Subcutaneous abdominal adipose tissue (tissue), 5 donors: ENCODE measurements around the gene PEF1.

ENCODE experiments used
- H3K27ac ChIP-seq: one replicate; pipeline ENCODE4 v1.7.0; 2013; ENCODE audit warnings: low read depth, mild to moderate bottlenecking, inconsistent platforms, low read length, moderate library complexity
- H3K27me3 ChIP-seq, 5 donors: one replicate each; pipeline ENCODE4 v1.7.0; 2013; ENCODE audit warnings: low read length in 5 of 5, inconsistent platforms in 1 of 5; ENCODE audit not compliant: control insufficient read depth in 5 of 5, insufficient read depth in 4 of 5
- H3K36me3 ChIP-seq, 5 donors: one replicate each; pipeline ENCODE4 v1.7.0; 2013; ENCODE audit warnings: low read length in 5 of 5; ENCODE audit not compliant: control insufficient read depth in 5 of 5, insufficient read depth in 5 of 5
- H3K4me1 ChIP-seq, 5 donors: one replicate each; pipeline ENCODE4 v1.7.0; 2013; ENCODE audit warnings: low read length in 5 of 5, mild to moderate bottlenecking in 3 of 5, moderate library complexity in 1 of 5; ENCODE audit not compliant: control insufficient read depth in 5 of 5, insufficient read depth in 5 of 5
- H3K4me3 ChIP-seq, 5 donors: one replicate each; pipeline ENCODE4 v1.7.0; 2013; ENCODE audit warnings: low read length in 5 of 5, low read depth in 1 of 5
- H3K9ac ChIP-seq, 5 donors: one replicate each; pipeline ENCODE4 v1.7.0; 2013; ENCODE audit warnings: low read length in 5 of 5, mild to moderate bottlenecking in 4 of 5, moderate library complexity in 3 of 5
- H3K9me3 ChIP-seq, 5 donors: one replicate each; pipeline ENCODE4 v1.7.0; 2013; ENCODE audit warnings: low read length in 5 of 5; ENCODE audit not compliant: control insufficient read depth in 5 of 5
- donor health status: healthy.
- donor health status: healthy.
- donor health status: healthy.
- donor health status: healthy.
- donor health status: healthy.

PEF1 gene

DNA sequence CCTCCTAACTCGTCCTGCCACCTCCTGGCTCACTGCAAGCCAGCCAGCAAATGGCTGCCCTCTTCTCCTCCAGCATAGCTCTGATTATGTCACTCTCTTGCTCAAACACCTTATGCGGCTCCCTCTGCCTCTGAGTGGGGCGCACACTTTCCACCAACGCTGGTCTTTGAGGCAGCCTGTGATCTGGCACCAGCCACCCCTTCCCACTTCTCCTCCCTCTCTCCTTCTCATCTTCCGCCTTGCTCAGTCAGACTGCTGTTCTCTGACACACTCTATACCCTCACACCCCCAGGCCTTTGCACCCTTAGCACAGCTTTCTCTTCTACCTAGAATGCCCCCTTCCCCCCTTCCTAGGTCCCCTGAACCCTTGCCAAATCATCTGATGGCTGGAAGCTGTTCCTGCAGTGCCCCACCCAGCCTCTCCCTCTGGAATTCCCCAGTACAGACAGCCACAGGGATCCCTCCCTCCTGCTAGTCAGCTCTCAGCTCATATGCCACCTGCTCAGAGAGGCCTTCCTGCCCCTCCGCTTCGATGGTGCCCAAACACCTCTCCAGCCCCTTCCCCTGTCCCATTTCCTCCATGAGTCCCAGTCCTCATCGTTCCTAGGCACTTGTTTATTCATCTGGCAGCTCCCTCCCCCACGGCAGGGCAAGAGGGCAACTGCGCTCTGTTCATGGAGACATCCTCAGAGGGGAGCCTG, 21.7 kb upstream of the PEF1 start:
- no peaks in the 10 kb centered on the region for H3K9me3 ChIP-seq
- peaks cover 5 to 35% (median 28%) of the 10 kb centered on the region in 5 donors for H3K4me1 ChIP-seq
- H3K27me3 ChIP-seq, result peaks cover 0 to 2% (median 0%) of the 10 kb centered on the region in 5 donors
- no peak overlapping the region for H3K4me3 ChIP-seq
- no peak overlapping the region for H3K27ac ChIP-seq
- H3K9ac ChIP-seq, result no peak overlapping the region
- H3K36me3 ChIP-seq, result peaks cover 0 to 8% (median 2%) of the 10 kb centered on the region in 5 donors

DNA sequence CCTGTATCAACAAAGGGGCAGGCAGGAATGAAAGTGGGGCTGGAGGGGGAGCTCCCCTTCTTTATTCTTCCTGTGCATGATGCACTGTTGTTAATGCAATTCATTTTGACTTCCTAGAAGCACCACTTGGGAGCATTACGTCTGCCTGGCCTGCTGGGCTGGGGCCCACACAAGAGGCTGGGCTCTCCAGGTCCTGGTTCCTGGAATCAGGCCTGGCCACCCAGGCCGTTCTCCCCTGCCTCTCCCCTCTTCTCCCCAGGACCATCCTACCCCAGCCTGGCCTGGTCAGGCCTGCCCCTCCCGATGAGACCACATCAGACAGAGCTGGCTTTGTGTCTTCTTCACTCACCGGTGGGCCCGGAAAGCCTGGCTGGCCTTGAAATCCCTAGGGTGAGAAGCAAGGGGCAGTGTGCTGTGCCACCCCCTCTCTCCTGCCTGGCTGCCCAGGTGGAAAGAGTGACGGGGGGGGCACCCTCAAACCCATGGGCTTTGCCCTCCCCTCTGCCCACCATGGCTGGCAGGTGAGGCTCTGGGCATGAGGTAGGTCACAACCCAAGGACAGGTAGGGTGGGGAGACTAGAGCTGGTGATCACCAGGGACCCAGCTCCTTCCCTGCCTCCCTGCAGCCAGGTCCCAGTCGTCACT, 20.7 kb upstream of the PEF1 start:
- peaks cover 5 to 30% (median 19%) of the 10 kb centered on the region in 5 donors for H3K4me1 ChIP-seq
- H3K9ac ChIP-seq, result no peak overlapping the region
- H3K36me3 ChIP-seq, result peaks cover 0 to 8% (median 5%) of the 10 kb centered on the region in 5 donors
- no peak overlapping the region for H3K4me3 ChIP-seq
- no peaks in the 10 kb centered on the region for H3K9me3 ChIP-seq
- H3K27me3 ChIP-seq, result peaks cover 0 to 2% (median 0%) of the 10 kb centered on the region in 5 donors
- H3K27ac ChIP-seq, result no peak overlapping the region

DNA sequence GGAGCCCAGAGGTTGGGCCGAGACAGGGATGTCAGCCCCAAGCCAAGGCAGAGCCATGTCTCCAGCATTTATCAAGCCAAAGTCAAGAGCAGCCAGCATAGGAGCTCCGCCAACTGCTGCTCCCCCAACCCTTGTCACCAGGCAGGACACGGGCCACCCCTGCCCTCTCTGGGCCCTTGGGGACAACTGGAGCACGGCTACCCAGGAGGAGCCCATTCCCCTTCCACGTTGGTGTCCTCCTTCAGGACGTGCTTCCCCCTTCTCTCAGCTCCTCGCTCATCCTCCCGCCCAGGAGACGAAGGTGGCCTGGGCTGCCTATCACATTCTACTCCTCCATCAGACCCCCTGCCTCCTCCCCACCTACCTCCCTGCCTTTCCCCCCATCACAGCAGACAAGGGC, 19.9 kb upstream of the PEF1 start:
- H3K9me3 ChIP-seq, result no peaks in the 10 kb centered on the region
- no peak overlapping the region for H3K4me3 ChIP-seq
- peaks cover 0 to 2% (median 0%) of the 10 kb centered on the region in 5 donors for H3K27me3 ChIP-seq
- peaks cover under 1 to 21% (median 10%) of the 10 kb centered on the region in 5 donors for H3K4me1 ChIP-seq
- no peak overlapping the region for H3K27ac ChIP-seq
- H3K9ac ChIP-seq, result no peak overlapping the region
- H3K36me3 ChIP-seq, result peaks cover 0 to 8% (median 5%) of the 10 kb centered on the region in 5 donors

DNA sequence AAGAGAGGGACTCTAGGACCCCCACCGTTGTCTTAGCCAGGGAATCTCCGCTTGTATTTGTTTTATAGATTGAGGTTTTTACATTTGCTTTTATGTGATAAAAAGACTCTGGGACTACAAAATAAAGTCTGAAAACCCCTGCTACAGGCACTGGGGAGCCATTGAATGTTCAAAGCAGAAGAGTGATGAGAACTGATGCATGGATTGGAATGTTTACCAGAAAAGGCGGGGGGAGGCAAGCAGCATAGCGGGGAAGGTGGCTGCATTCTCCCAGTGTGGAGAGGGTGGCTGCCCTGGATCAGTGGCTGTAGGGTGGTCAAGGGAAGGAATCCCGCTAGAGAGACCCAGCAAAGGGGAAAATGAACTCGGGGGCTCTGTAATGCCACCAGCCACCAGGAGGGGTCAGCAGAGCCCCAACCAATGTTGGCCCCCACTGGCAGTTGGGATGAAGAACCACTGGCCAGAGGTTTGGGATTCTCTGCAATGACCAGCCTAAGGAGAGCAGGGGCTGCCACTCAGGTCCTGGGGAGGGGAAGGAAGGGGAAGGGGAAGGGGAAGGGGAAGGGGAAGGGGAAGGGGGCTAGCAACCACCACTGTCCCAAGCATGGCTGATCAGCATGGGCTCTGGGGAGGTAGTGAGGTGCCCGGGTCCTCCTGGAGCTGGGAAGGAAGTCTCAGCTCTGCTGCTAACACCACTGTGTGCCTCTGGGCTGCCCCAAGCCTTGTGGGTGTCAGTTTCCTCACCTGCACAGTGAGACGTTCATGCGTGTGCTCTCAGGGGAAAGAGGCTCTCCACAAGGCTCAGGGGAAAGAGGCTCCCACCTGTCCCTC, 19.2 kb upstream of the PEF1 start:
- no peak overlapping the region for H3K27ac ChIP-seq
- H3K4me1 ChIP-seq, result peaks cover 0 to 16% (median 5%) of the 10 kb centered on the region in 5 donors
- H3K9ac ChIP-seq, result no peak overlapping the region
- peaks cover 0 to 8% (median 7%) of the 10 kb centered on the region in 5 donors for H3K36me3 ChIP-seq
- peaks cover 0 to 2% (median 0%) of the 10 kb centered on the region in 5 donors for H3K27me3 ChIP-seq
- no peaks in the 10 kb centered on the region for H3K9me3 ChIP-seq
- no peak overlapping the region for H3K4me3 ChIP-seq

DNA sequence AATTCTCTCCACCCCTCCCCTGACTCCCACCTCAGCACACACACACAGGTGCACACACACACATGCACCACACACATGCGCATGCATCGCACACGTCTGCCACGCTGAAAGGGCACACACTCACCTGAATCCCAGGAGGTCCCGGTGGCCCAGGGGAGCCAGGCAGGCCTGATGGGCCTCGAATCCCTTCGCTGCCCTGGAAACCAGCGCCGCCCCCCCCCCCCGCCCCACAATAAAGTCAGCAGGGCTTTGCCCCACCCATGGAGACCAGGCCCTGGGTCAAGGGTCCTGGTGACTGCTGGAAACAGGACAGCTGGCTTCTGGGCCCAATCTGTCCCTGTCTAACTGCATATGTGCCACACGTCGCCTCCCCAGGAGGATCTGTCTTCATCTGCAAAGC, 17.8 kb upstream of the PEF1 start:
- Histone ChIP-seq H3K36me3 (peaks cover 0 to 21% (median 10%) of the 10 kb centered on the region in 5 donors), H3K4me3 (no peak overlapping the region), H3K4me1 (peaks cover 0 to 8% (median 5%) of the 10 kb centered on the region in 5 donors), H3K27me3 (no peaks in the 10 kb centered on the region), H3K9ac (no peak overlapping the region), H3K27ac (no peak overlapping the region), H3K9me3 (no peaks in the 10 kb centered on the region)

DNA sequence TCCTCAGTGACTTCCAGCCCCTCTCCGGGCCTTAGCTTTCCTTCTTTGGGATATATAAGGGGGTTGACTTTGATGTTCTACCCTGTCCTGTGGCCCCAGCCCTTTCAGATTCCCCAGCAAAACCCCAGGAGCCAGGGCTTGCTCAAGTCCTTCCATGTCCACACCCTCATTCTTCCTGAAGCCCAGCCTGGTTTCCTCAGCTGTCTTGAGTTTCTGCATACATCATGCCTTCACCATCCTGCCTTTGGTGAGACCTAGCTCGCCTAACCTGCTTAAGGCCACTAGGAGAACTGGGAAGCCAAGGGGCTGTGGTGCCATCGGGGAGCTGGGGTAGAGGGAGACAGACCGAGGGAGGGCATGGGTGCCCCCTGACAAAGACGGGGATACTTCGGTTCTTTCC, 17.2 kb upstream of the PEF1 start:
- Histone ChIP-seq H3K4me3 (no peak overlapping the region), H3K27ac (no peak overlapping the region), H3K9me3 (no peaks in the 10 kb centered on the region), H3K4me1 (peaks cover 0 to 6% (median 4%) of the 10 kb centered on the region in 5 donors), H3K27me3 (no peaks in the 10 kb centered on the region), H3K9ac (no peak overlapping the region), H3K36me3 (peaks cover 0 to 21% (median 11%) of the 10 kb centered on the region in 5 donors)

DNA sequence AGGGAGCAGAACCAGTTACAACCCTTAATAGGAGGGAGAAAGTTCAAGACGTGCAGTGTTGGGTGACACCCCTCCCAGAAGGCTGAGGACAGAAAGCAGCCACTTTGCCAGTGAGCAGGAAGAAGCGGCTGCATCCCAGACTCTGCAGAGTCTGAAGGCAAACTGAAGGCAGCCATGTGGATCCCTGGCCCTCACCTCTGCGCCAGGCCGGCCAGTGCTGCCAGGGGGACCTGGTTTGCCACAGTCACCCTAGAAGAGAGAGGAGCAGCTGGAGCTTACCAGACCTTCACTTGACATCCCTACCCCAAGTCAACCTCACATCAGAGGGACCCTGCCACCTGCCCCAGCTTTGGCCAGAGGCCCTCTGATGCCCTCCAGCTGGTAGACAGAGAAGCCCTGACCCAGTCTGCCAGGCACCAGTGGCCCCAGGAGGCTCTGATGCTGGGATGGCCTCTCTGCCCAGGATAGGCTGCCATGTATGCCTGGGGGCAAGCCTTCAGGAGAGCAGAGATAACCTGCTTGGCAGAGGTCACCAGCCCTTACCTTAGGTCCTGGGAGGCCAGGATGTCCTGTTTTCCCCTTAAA, 16.3 kb upstream of the PEF1 start:
- H3K4me3 ChIP-seq, result no peak overlapping the region
- H3K27me3 ChIP-seq, result no peaks in the 10 kb centered on the region
- peaks cover 0 to 25% (median 12%) of the 10 kb centered on the region in 5 donors for H3K36me3 ChIP-seq
- no peaks in the 10 kb centered on the region for H3K9me3 ChIP-seq
- H3K27ac ChIP-seq, result no peak overlapping the region
- no peaks in the 10 kb centered on the region for H3K4me1 ChIP-seq
- no peak overlapping the region for H3K9ac ChIP-seq

DNA sequence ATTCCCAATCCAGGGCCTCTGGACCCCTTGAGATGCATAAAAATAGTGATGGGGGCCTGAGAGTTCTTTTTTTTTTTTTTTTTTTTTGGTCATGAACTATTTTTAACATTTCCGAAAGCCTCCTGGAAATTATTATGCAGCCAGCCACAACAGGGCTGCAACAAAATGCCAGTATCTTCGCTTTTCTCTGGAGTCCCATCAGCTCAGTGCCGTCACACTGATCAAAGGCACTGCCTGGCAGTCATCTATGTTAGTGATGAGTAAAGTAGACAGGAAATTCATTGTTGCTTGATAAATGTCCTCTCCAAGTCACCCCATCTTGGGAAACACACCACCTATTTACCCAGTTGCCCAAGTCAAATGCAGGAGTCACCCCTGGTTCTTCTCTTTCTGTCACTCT, 15.2 kb upstream of the PEF1 start:
- no peaks in the 10 kb centered on the region for H3K27me3 ChIP-seq
- H3K4me3 ChIP-seq, result no peak overlapping the region
- no peak overlapping the region for H3K27ac ChIP-seq
- no peak overlapping the region for H3K9ac ChIP-seq
- no peaks in the 10 kb centered on the region for H3K9me3 ChIP-seq
- peaks cover 0 to 21% (median 12%) of the 10 kb centered on the region in 5 donors for H3K36me3 ChIP-seq
- H3K4me1 ChIP-seq, result no peaks in the 10 kb centered on the region

DNA sequence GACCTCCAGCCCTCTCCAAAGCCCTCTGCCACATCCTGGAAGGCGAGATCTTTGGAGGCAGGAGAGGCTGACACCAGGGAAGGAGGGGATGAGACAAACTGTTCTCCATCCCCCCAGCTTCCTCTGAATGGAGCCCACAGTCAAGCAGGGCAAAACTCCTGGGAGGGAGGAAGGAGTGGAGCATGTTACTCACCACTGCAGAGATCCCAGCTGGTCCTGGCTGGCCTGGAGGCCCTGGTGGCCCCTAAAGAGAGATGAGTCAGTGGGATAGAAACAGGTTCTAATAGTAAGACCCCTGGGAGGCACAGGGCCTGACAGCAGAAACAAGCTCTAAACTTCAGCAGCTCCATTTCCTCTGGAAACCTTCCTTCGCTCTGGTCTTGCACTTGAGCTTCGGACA, 14.0 kb upstream of the PEF1 start:
- H3K27ac ChIP-seq, result no peak overlapping the region
- H3K4me3 ChIP-seq, result no peak overlapping the region
- no peaks in the 10 kb centered on the region for H3K9me3 ChIP-seq
- H3K36me3 ChIP-seq, result peaks cover 0 to 24% (median 12%) of the 10 kb centered on the region in 5 donors
- H3K4me1 ChIP-seq, result no peaks in the 10 kb centered on the region
- no peaks in the 10 kb centered on the region for H3K27me3 ChIP-seq
- no peak overlapping the region for H3K9ac ChIP-seq
